ENCODE results near the gene GNG7.

- TF ChIP-seq, protein P1, sequence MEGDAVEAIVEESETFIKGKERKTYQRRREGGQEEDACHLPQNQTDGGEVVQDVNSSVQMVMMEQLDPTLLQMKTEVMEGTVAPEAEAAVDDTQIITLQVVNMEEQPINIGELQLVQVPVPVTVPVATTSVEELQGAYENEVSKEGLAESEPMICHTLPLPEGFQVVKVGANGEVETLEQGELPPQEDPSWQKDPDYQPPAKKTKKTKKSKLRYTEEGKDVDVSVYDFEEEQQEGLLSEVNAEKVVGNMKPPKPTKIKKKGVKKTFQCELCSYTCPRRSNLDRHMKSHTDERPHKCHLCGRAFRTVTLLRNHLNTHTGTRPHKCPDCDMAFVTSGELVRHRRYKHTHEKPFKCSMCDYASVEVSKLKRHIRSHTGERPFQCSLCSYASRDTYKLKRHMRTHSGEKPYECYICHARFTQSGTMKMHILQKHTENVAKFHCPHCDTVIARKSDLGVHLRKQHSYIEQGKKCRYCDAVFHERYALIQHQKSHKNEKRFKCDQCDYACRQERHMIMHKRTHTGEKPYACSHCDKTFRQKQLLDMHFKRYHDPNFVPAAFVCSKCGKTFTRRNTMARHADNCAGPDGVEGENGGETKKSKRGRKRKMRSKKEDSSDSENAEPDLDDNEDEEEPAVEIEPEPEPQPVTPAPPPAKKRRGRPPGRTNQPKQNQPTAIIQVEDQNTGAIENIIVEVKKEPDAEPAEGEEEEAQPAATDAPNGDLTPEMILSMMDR (IDR thresholded peaks at IDR 0.05), result no peak
- TF ChIP-seq POLR2A (IDR thresholded peaks at IDR 0.05), result no peak
- TF ChIP-seq EP300 (IDR thresholded peaks at IDR 0.05), result no peak
Observed at GRCh38 chr19:2503521-2504109, 198.9 kb downstream of the GNG7 start.
